Gastroesophageal sphincter (tissue), 4 donors: ENCODE data around the gene TSPOAP1. TPM values are rescaled to one million over a fixed set of nuclear protein-coding genes. Genes with fewer than 3 reads are reported as not detected.

Experiments used
- ATAC-seq: fragments of 150-250 bp; one replicate; pipeline ENCODE4 v1.9.1; 2016; ENCODE audit warnings: mild to moderate bottlenecking, moderate library complexity
- H3K27ac ChIP-seq, 4 donors: fragments of 200-600 bp; sonication (generic) in 3 of 4; 1 replicate in 3 of 4; 2 replicates in 1 of 4; pipeline ENCODE4 v1.5.1; 2016 to 2019
- H3K27me3 ChIP-seq: fragments of 200-600 bp; sonication (generic); one replicate; pipeline ENCODE4 v1.5.1; 2019
- H3K36me3 ChIP-seq, 2 donors: fragments of 200-600 bp; sonication (generic); one replicate each; pipeline ENCODE4 v1.5.1; 2019; ENCODE audit warnings: control low read depth in 1 of 2
- H3K4me1 ChIP-seq, 3 donors: fragments of 200-600 bp; sonication (generic); 1 replicate in 2 of 3; 2 replicates in 1 of 3; pipeline ENCODE4 v1.5.1; 2016 to 2019; ENCODE audit warnings: control low read depth in 2 of 3
- H3K4me3 ChIP-seq, 2 donors: fragments of 200-600 bp; sonication (generic); one replicate each; pipeline ENCODE4 v1.5.1; 2019; ENCODE audit warnings: mild to moderate bottlenecking in 1 of 2, moderate library complexity in 1 of 2
- H3K9me3 ChIP-seq, 3 donors: fragments of 200-600 bp; sonication (generic); one replicate each; pipeline ENCODE4 v1.5.1; 2017 to 2019; ENCODE audit warnings: control low read depth in 2 of 3
- CTCF ChIP-seq, 4 experiments: fragments of 200-600 bp in 2 of 4; fragments of 450-650 bp in 2 of 4; sonication (generic) in 1 of 4; IDR thresholded peaks; one replicate each; pipeline ENCODE4 v1.5.1; 2017 to 2019; ENCODE audit warnings: antibody characterized with exemption in 4 of 4, mild to moderate bottlenecking in 2 of 4, moderate library complexity in 2 of 4
- EP300 ChIP-seq: sonication (generic); formaldehyde crosslinking; IDR thresholded peaks from one replicate; pipeline ENCODE4 v1.6.1; 2017; ENCODE audit warnings: antibody characterized with exemption, mild to moderate bottlenecking
- POLR2A ChIP-seq, 2 donors: fragments of 450-650 bp; IDR thresholded peaks; one replicate each; pipeline ENCODE4 v1.6.1; 2017; ENCODE audit warnings: antibody characterized with exemption in 2 of 2, mild to moderate bottlenecking in 2 of 2, moderate library complexity in 1 of 2
- POLR2AphosphoS5 ChIP-seq: sonication (generic); formaldehyde crosslinking; IDR thresholded peaks from one replicate; pipeline ENCODE4 v1.6.1; 2017; ENCODE audit warnings: antibody characterized with exemption
- WGBS, 2 donors: methylation state at CpG; one replicate each; pipeline ENCODE4 v1.1.5; 2018; ENCODE audit warnings: low coverage in 1 of 2; 5-methylcytosine and 5-hydroxymethylcytosine counted together
- total RNA-seq, 4 donors: library from RNA; depleted of rRNA; stranded (reverse); fragments of >200 nt; gene quantifications; one replicate each; pipeline ENCODE4 v1.1.0, GENCODE V29; 2016

TSPOAP1 gene
- total RNA-seq, 4 donors from 2014 or later: 7.4 to 44.8 (median 23.0) TPM

- H3K27ac ChIP-seq: no peak overlapping the region
- no peaks in the 10 kb centered on the region for H3K36me3 ChIP-seq
- H3K4me3 ChIP-seq: no peak overlapping the region
- 88 to 100% methylated on average over 1 to 3 of the region's 5 CpGs for WGBS, 2 donors
- TF ChIP-seq POLR2A (IDR thresholded peaks at IDR 0.05): no peak
- no peak for TF ChIP-seq CTCF (IDR thresholded peaks at IDR 0.05)
- TF ChIP-seq POLR2AphosphoS5: no peak
- no peak for TF ChIP-seq EP300
- H3K4me1 ChIP-seq: no peaks in the 10 kb centered on the region
- no peaks in the 10 kb centered on the region for H3K9me3 ChIP-seq
- no peak for ATAC-seq
- no peaks in the 10 kb centered on the region for H3K27me3 ChIP-seq
These were observed 41.7 kb upstream of the TSPOAP1 start for GRCh38 chr17:58370309-58370708.

GRCh38 chr17:58369214-58370031 lies 40.8 kb upstream of the TSPOAP1 start:
- TF ChIP-seq POLR2AphosphoS5 (no peak), POLR2A (IDR thresholded peaks at IDR 0.05) (no peak), EP300 (no peak), CTCF (IDR thresholded peaks at IDR 0.05) (no peak)
- H3K27me3 ChIP-seq: no peaks in the 10 kb centered on the region
- no peaks in the 10 kb centered on the region for H3K36me3 ChIP-seq
- no peak for ATAC-seq
- WGBS, 2 donors: 54% methylated on average over 5 of the region's 5 CpGs; no CpG with 5 or more reads in 1 of the 2 donors
- H3K9me3 ChIP-seq: no peaks in the 10 kb centered on the region
- H3K4me1 ChIP-seq: no peaks in the 10 kb centered on the region
- H3K4me3 ChIP-seq: no peak overlapping the region
- H3K27ac ChIP-seq: no peak overlapping the region

- no peak overlapping the region for H3K27ac ChIP-seq
- WGBS, 2 donors: 43 to 67% methylated on average over 1 to 2 of the region's 3 CpGs
- no peak overlapping the region for H3K4me3 ChIP-seq
- ATAC-seq: no peak
- H3K4me1 ChIP-seq: no peaks in the 10 kb centered on the region
- H3K27me3 ChIP-seq: no peaks in the 10 kb centered on the region
- H3K9me3 ChIP-seq: no peaks in the 10 kb centered on the region
- TF ChIP-seq POLR2AphosphoS5 (no peak), EP300 (no peak), POLR2A (IDR thresholded peaks at IDR 0.05) (no peak), CTCF (IDR thresholded peaks at IDR 0.05) (no peak)
- H3K36me3 ChIP-seq: no peaks in the 10 kb centered on the region
These were observed 40.2 kb upstream of the TSPOAP1 start for GRCh38 chr17:58368860-58369213.

- H3K27me3 ChIP-seq: peaks cover 4% of the 10 kb centered on the region
- 87 to 92% methylated on average over 3 of the region's 3 CpGs for WGBS, 2 donors
- no peak overlapping the region for H3K27ac ChIP-seq
- H3K4me3 ChIP-seq: no peak overlapping the region
- no peaks in the 10 kb centered on the region for H3K36me3 ChIP-seq
- no peak for ATAC-seq
- H3K4me1 ChIP-seq: no peaks in the 10 kb centered on the region
- H3K9me3 ChIP-seq: no peaks in the 10 kb centered on the region
- TF ChIP-seq POLR2A (IDR thresholded peaks at IDR 0.05): no peak
- TF ChIP-seq CTCF (IDR thresholded peaks at IDR 0.05): no peak
- TF ChIP-seq EP300: no peak
- no peak for TF ChIP-seq POLR2AphosphoS5
These were observed 38.9 kb upstream of the TSPOAP1 start for GRCh38 chr17:58367461-58367860.

- no peaks in the 10 kb centered on the region for H3K4me1 ChIP-seq
- no peaks in the 10 kb centered on the region for H3K36me3 ChIP-seq
- H3K27me3 ChIP-seq: peaks cover 4% of the 10 kb centered on the region
- H3K4me3 ChIP-seq: no peak overlapping the region
- WGBS, 2 donors: 61 to 67% methylated on average over 3 to 4 of the region's 5 CpGs
- no peaks in the 10 kb centered on the region for H3K9me3 ChIP-seq
- no peak overlapping the region for H3K27ac ChIP-seq
- no peak for ATAC-seq
- TF ChIP-seq EP300 (no peak), CTCF (IDR thresholded peaks at IDR 0.05) (no peak), POLR2A (IDR thresholded peaks at IDR 0.05) (no peak), POLR2AphosphoS5 (no peak)
These were observed 37.5 kb upstream of the TSPOAP1 start for GRCh38 chr17:58365980-58366595.
